DOHH2 (cell line): ENCODE results near the gene DAAM2.

ENCODE experiments used
- H3F3A ChIP-seq: fragments of 200-600 bp; sonication (generic), shearing (Covaris generic); 2 replicates; pipeline ENCODE4 v1.6.0; 2016; ENCODE audit warnings: antibody characterized with exemption, mild to moderate bottlenecking; ENCODE audit not compliant: control insufficient read depth, insufficient read depth
- H3K27ac ChIP-seq: fragments of 200-600 bp; sonication (generic); 2 replicates; pipeline ENCODE4 v1.5.1; 2014; ENCODE audit warnings: low read depth, mild to moderate bottlenecking, low read length, moderate library complexity
- H3K27me3 ChIP-seq: fragments of 200-600 bp; sonication (generic); 2 replicates; pipeline ENCODE4 v1.6.1; 2014; ENCODE audit warnings: mild to moderate bottlenecking, low read length, mixed read lengths; ENCODE audit not compliant: control insufficient read depth
- H3K36me3 ChIP-seq: fragments of 200-600 bp; sonication (generic); 2 replicates; pipeline ENCODE4 v1.6.1; 2014; ENCODE audit warnings: mild to moderate bottlenecking, low read length, moderate library complexity, mixed read lengths; ENCODE audit not compliant: control insufficient read depth
- H3K4me1 ChIP-seq: fragments of 200-600 bp; sonication (generic); 2 replicates; pipeline ENCODE4 v1.6.1; 2014; ENCODE audit warnings: mild to moderate bottlenecking, low read length, mixed read lengths; ENCODE audit not compliant: control insufficient read depth
- H3K4me2 ChIP-seq: fragments of 200-600 bp; sonication (generic); 2 replicates; pipeline ENCODE4 v1.6.0; 2014; ENCODE audit warnings: mild to moderate bottlenecking, low read length, moderate library complexity
- H3K4me3 ChIP-seq: fragments of 200-600 bp; sonication (generic); 2 replicates; pipeline ENCODE4 v1.5.1; 2014; ENCODE audit warnings: mild to moderate bottlenecking, low read length, mixed read lengths
- H3K79me2 ChIP-seq: fragments of 200-600 bp; sonication (generic); 2 replicates; pipeline ENCODE4 v1.6.1; 2014; ENCODE audit warnings: mild to moderate bottlenecking, low read length, mixed read lengths; ENCODE audit not compliant: control insufficient read depth
- H3K9me2 ChIP-seq: fragments of 200-600 bp; sonication (generic); replicated peaks from 2 replicates; pipeline ENCODE4 v1.6.1; 2014; ENCODE audit warnings: mild to moderate bottlenecking, low read length, mixed read lengths; ENCODE audit not compliant: control insufficient read depth
- H3K9me3 ChIP-seq: fragments of 200-600 bp; sonication (generic); 2 replicates; pipeline ENCODE4 v1.6.1; 2014; ENCODE audit warnings: antibody characterized with exemption, low read length, mixed read lengths; ENCODE audit not compliant: control insufficient read depth, insufficient read depth
- H4K20me1 ChIP-seq: fragments of 200-600 bp; sonication (generic); 2 replicates; pipeline ENCODE4 v1.6.0; 2014; ENCODE audit warnings: low read depth, mild to moderate bottlenecking, antibody characterized with exemption, low read length, moderate library complexity; ENCODE audit not compliant: control insufficient read depth, insufficient read depth
- EZH2phosphoT487 ChIP-seq: fragments of 200-600 bp; sonication (generic); IDR thresholded peaks from 2 replicates; pipeline ENCODE4 v1.6.1; 2017; ENCODE audit warnings: borderline replicate concordance, mild to moderate bottlenecking, antibody characterized with exemption, low read length, moderate library complexity, mixed read lengths
- TF ChIP-seq, protein P1 (sequence below): fragments of 200-600 bp; sonication (generic); IDR thresholded peaks from one replicate; pipeline ENCODE4 v1.5.1; 2014; ENCODE audit warnings: antibody characterized with exemption, mild to moderate bottlenecking, low read depth, low read length; ENCODE audit not compliant: poor library complexity, severe bottlenecking

DAAM2 gene

DNA sequence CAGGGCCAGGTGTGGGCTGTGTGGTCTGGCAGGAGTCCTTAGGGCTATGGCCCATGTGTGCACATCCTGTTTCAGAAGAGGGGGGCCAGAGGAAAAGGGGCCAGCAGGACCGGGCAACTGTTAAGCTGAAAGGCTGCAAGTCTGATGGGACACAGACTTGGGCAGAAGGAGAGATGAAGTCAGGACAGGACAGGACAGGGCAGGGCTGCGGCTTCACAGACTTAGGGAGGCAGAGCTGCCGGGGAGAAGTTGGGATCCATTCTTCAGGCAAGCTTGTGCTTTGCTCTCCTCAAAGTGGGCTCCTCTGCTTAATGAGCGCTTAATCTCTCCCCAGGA is 113.4 kb downstream of the DAAM2 start:
- Histone ChIP-seq H4K20me1 (no peaks in the 10 kb centered on the region), H3K4me3 (no peak overlapping the region), H3K27me3 (no peaks in the 10 kb centered on the region), H3F3A (no peaks in the 10 kb centered on the region), H3K9me2 (no peaks in the 10 kb centered on the region), H3K9me3 (no peaks in the 10 kb centered on the region), H3K36me3 (no peaks in the 10 kb centered on the region), H3K79me2 (no peaks in the 10 kb centered on the region), H3K4me2 (no peak overlapping the region), H3K27ac (no peak overlapping the region), H3K4me1 (no peaks in the 10 kb centered on the region)
- TF ChIP-seq, protein P1, sequence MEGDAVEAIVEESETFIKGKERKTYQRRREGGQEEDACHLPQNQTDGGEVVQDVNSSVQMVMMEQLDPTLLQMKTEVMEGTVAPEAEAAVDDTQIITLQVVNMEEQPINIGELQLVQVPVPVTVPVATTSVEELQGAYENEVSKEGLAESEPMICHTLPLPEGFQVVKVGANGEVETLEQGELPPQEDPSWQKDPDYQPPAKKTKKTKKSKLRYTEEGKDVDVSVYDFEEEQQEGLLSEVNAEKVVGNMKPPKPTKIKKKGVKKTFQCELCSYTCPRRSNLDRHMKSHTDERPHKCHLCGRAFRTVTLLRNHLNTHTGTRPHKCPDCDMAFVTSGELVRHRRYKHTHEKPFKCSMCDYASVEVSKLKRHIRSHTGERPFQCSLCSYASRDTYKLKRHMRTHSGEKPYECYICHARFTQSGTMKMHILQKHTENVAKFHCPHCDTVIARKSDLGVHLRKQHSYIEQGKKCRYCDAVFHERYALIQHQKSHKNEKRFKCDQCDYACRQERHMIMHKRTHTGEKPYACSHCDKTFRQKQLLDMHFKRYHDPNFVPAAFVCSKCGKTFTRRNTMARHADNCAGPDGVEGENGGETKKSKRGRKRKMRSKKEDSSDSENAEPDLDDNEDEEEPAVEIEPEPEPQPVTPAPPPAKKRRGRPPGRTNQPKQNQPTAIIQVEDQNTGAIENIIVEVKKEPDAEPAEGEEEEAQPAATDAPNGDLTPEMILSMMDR, result no peak
- no peak for TF ChIP-seq EZH2phosphoT487

DNA sequence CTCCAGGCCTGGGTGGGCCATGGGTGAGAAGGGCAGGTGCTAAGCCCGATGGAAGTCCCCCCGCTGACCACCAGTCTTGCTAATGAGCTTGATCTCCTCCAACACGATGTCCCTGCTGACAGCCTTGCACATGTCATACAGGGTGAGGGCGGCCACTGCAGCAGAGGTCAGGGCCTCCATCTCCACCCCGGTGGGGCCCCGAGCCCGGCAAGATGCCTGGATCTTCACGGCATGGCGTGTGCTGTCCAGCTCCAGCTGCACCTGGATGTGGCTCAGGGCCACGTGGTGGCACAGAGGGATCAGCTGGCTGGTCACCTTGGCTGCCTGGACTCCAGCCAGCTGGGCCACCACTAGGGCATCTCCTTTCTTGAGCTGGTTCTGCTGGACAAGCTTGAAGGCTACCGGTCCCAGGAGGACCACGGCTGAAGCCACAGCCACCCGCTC is 114.2 kb downstream of the DAAM2 start:
- Histone ChIP-seq H3F3A (no peaks in the 10 kb centered on the region), H3K9me2 (no peaks in the 10 kb centered on the region), H3K27ac (no peak overlapping the region), H3K4me2 (no peak overlapping the region), H3K9me3 (no peaks in the 10 kb centered on the region), H3K4me1 (no peaks in the 10 kb centered on the region), H3K36me3 (no peaks in the 10 kb centered on the region), H4K20me1 (no peaks in the 10 kb centered on the region), H3K4me3 (no peak overlapping the region), H3K27me3 (no peaks in the 10 kb centered on the region), H3K79me2 (no peaks in the 10 kb centered on the region)
- TF ChIP-seq, protein P1, result no peak

DNA sequence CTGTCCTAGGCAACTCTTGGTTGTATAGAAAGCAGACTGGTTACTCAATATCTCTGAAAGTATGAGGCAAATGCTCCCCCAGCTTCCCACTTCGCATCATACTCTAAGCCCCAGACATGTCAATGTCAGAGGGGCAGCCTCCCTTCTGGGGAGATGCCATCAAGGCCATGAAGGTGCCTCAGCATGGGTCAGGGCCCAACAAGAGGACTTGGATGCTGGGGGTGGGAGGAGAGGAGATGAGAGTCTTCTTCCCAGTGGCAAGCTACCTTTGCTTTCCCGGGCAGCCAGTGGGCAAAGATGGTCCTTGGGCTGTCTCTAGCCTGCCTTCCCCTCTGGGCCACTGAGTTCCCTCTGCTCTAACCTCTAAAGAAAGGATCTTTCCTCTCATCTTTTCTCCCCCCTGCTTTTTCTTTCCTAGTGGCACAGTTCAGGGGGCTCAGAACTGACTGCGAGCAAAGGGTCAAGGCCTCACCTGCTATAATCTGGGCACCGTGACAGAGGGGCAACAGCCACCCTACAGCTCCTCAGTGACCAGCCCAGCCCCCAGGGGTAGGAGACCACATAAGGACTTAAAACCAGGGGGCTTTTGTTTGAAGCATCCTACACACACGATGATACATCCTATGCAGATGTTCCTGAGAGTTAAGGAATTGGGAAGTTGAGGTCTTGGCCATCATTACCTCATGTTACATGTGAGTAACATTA is 115.8 kb downstream of the DAAM2 start:
- Histone ChIP-seq H3F3A (no peaks in the 10 kb centered on the region), H3K9me2 (no peaks in the 10 kb centered on the region), H3K9me3 (no peaks in the 10 kb centered on the region), H3K4me2 (no peak overlapping the region), H3K27me3 (no peaks in the 10 kb centered on the region), H3K36me3 (no peaks in the 10 kb centered on the region), H3K79me2 (no peaks in the 10 kb centered on the region), H4K20me1 (no peaks in the 10 kb centered on the region), H3K27ac (no peak overlapping the region), H3K4me3 (no peak overlapping the region), H3K4me1 (no peaks in the 10 kb centered on the region)
- TF ChIP-seq, protein P1, result no peak
